Small intestine (tissue), 7 donors: Measurements from ENCODE around the gene SLC26A11. TPM values are rescaled to one million over a fixed set of nuclear protein-coding genes. Genes with fewer than 3 reads are reported as not detected.

Experiments
- DNase-seq, 2 donors: peaks; one replicate each; pipeline versions ENCODE4 v3.0.0 to v3.0.0-alpha.2; 2013
- FAIRE-seq: peaks from 2 replicates; lab custom pipeline; 2012; peaks lifted over from hg19 to GRCh38; lab: Jason Lieb, UNC
- H3K27ac ChIP-seq, 3 donors: one replicate each; pipeline ENCODE4 v1.5.1; 2013; ENCODE audit warnings: low read length in 2 of 3, mild to moderate bottlenecking in 2 of 3, control low read depth in 1 of 3, inconsistent platforms in 1 of 3, low read depth in 1 of 3, moderate library complexity in 1 of 3
- H3K27me3 ChIP-seq, 3 donors: one replicate each; pipeline ENCODE4 v1.6.1; 2013; ENCODE audit warnings: low read length in 3 of 3, inconsistent platforms in 1 of 3; ENCODE audit not compliant: control insufficient read depth in 3 of 3, insufficient read depth in 3 of 3
- H3K36me3 ChIP-seq, 3 donors: one replicate each; pipeline ENCODE4 v1.6.1; 2013; ENCODE audit warnings: low read length in 3 of 3, inconsistent platforms in 1 of 3, low read depth in 1 of 3, mild to moderate bottlenecking in 1 of 3, moderate library complexity in 1 of 3; ENCODE audit not compliant: control insufficient read depth in 3 of 3, insufficient read depth in 2 of 3
- H3K4me1 ChIP-seq, 3 donors: one replicate each; pipeline ENCODE4 v1.6.1; 2013; ENCODE audit warnings: low read length in 2 of 3, inconsistent platforms in 1 of 3, low read depth in 1 of 3, mild to moderate bottlenecking in 1 of 3, moderate library complexity in 1 of 3; ENCODE audit not compliant: control insufficient read depth in 3 of 3, insufficient read depth in 2 of 3
- H3K4me3 ChIP-seq, 3 donors: one replicate each; pipeline ENCODE4 v1.5.1; 2013; ENCODE audit warnings: low read length in 3 of 3, control low read depth in 1 of 3, inconsistent platforms in 1 of 3, low read depth in 1 of 3, mild to moderate bottlenecking in 1 of 3, moderate library complexity in 1 of 3
- H3K9me3 ChIP-seq, 2 donors: one replicate each; pipeline ENCODE4 v1.6.1; 2013; ENCODE audit warnings: low read depth in 1 of 2, low read length in 1 of 2; ENCODE audit not compliant: control insufficient read depth in 2 of 2, insufficient read depth in 1 of 2
- WGBS, 3 donors: extraction: QIAGEN DNeasy Blood & Tissue Kit; methylation state at CpG; one replicate each; pipeline ENCODE4 v1.1.7; 2013; 5-methylcytosine and 5-hydroxymethylcytosine counted together
- polyA plus RNA-seq, 4 donors: library from polyadenylated mRNA; stranded (reverse) in 3 of 4; unstranded in 1 of 4; fragments of 200-250 nt in 3 of 4; fragments of 120-200 nt in 1 of 4; gene quantifications; one replicate each; pipeline versions ENCODE4 v1.2.1 to v1.2.3, GENCODE V29; 2013
- donor health status: healthy with polysubstance abuse.
- donor health status: control.
- donor health status: control.
- donor health status: Bipolar disorder and iron deficiency.
- donor health status: healthy.

The SLC26A11 gene
- polyA plus RNA-seq, 4 donors = 7.3 to 63.2 (median 8.4) TPM

GRCh38 chr17:80264205-80265075 lies 44.2 kb downstream of the SLC26A11 start:
- H3K4me3 ChIP-seq = peak overlapping the region; percentile 55 to 72 (median 71)
- H3K27ac ChIP-seq = peak overlapping the region; percentile 38 to 98 (median 81)
- peaks cover 7 to 36% (median 21%) of the 10 kb centered on the region in 3 donors for H3K4me1 ChIP-seq
- peak in 1 of 2 donors; percentile 37 for DNase-seq
- H3K9me3 ChIP-seq = no peaks in the 10 kb centered on the region
- WGBS, 3 donors = 38 to 47% (median 42%) methylated on average over 19 of the region's 19 CpGs
- H3K27me3 ChIP-seq = no peaks in the 10 kb centered on the region
- peaks cover 0 to 46% (median 0%) of the 10 kb centered on the region in 3 donors for H3K36me3 ChIP-seq
- FAIRE-seq = no peak

- no peak for FAIRE-seq
- H3K27me3 ChIP-seq = no peaks in the 10 kb centered on the region
- H3K9me3 ChIP-seq = no peaks in the 10 kb centered on the region
- peak in 1 of 2 donors; percentile 49 for DNase-seq
- H3K4me1 ChIP-seq = peaks cover 6 to 31% (median 21%) of the 10 kb centered on the region in 3 donors
- no peak overlapping the region for H3K4me3 ChIP-seq
- H3K27ac ChIP-seq = no peak overlapping the region
- H3K36me3 ChIP-seq = peaks cover 0 to 53% (median 0%) of the 10 kb centered on the region in 3 donors
- 66 to 85% (median 72%) methylated on average over 15 to 17 of the region's 17 CpGs for WGBS, 3 donors
Observed at GRCh38 chr17:80265205-80266068, 45.2 kb downstream of the SLC26A11 start.

- H3K27ac ChIP-seq = no peak overlapping the region
- FAIRE-seq = no peak
- H3K9me3 ChIP-seq = no peaks in the 10 kb centered on the region
- peaks cover 0 to 59% (median 0%) of the 10 kb centered on the region in 3 donors for H3K36me3 ChIP-seq
- H3K4me1 ChIP-seq = peaks cover 6 to 22% (median 16%) of the 10 kb centered on the region in 3 donors
- no peak for DNase-seq
- WGBS, 3 donors = 94 to 97% (median 97%) methylated on average over 6 of the region's 6 CpGs
- no peaks in the 10 kb centered on the region for H3K27me3 ChIP-seq
- H3K4me3 ChIP-seq = no peak overlapping the region
Observed at GRCh38 chr17:80267391-80267790, 47.2 kb downstream of the SLC26A11 start.

- Histone ChIP-seq H3K4me3 (no peak overlapping the region), H3K4me1 (peaks cover 0 to 12% (median 9%) of the 10 kb centered on the region in 3 donors), H3K27ac (no peak overlapping the region), H3K9me3 (no peaks in the 10 kb centered on the region), H3K36me3 (peaks cover 3 to 67% (median 4%) of the 10 kb centered on the region in 3 donors), H3K27me3 (no peaks in the 10 kb centered on the region)
- 87 to 93% (median 91%) methylated on average over 4 of the region's 4 CpGs for WGBS, 3 donors
- FAIRE-seq (no peak), DNase-seq (no peak)
Observed at GRCh38 chr17:80268427-80268826, 48.2 kb downstream of the SLC26A11 start.

- 80 to 95% (median 87%) methylated on average over 2 of the region's 2 CpGs for WGBS, 3 donors
- Histone ChIP-seq H3K27ac (no peak overlapping the region), H3K9me3 (no peaks in the 10 kb centered on the region), H3K4me3 (no peak overlapping the region), H3K4me1 (peaks cover 0 to 9% (median 3%) of the 10 kb centered on the region in 3 donors), H3K27me3 (no peaks in the 10 kb centered on the region), H3K36me3 (peaks cover 3 to 70% (median 4%) of the 10 kb centered on the region in 3 donors)
- no peak for FAIRE-seq
- DNase-seq = no peak
Observed at GRCh38 chr17:80269405-80269807, 49.2 kb downstream of the SLC26A11 start.

- no peak overlapping the region for H3K4me3 ChIP-seq
- H3K36me3 ChIP-seq = peaks cover 3 to 65% (median 4%) of the 10 kb centered on the region in 3 donors
- H3K4me1 ChIP-seq = peaks cover 0 to 5% (median 0%) of the 10 kb centered on the region in 3 donors
- no peak for DNase-seq
- no peaks in the 10 kb centered on the region for H3K27me3 ChIP-seq
- no peak overlapping the region for H3K27ac ChIP-seq
- WGBS, 3 donors = 89 to 94% (median 93%) methylated on average over 10 of the region's 10 CpGs
- FAIRE-seq = no peak
- no peaks in the 10 kb centered on the region for H3K9me3 ChIP-seq
Observed at GRCh38 chr17:80270104-80270503, 49.9 kb downstream of the SLC26A11 start.

GRCh38 chr17:80270836-80271235 lies 50.6 kb downstream of the SLC26A11 start:
- WGBS, 3 donors = 77 to 97% (median 93%) methylated on average over 4 of the region's 4 CpGs
- H3K9me3 ChIP-seq = no peaks in the 10 kb centered on the region
- peaks cover 0 to under 1% (median 0%) of the 10 kb centered on the region in 3 donors for H3K4me1 ChIP-seq
- H3K36me3 ChIP-seq = peaks cover 3 to 64% (median 4%) of the 10 kb centered on the region in 3 donors
- H3K27me3 ChIP-seq = no peaks in the 10 kb centered on the region
- FAIRE-seq (no peak), DNase-seq (peak in 1 of 2 donors; percentile 42)
- H3K27ac ChIP-seq = no peak overlapping the region
- H3K4me3 ChIP-seq = no peak overlapping the region

- Histone ChIP-seq H3K4me1 (no peaks in the 10 kb centered on the region), H3K36me3 (peaks cover 3 to 59% (median 4%) of the 10 kb centered on the region in 3 donors), H3K9me3 (no peaks in the 10 kb centered on the region), H3K4me3 (no peak overlapping the region), H3K27ac (no peak overlapping the region), H3K27me3 (no peaks in the 10 kb centered on the region)
- FAIRE-seq (no peak), DNase-seq (no peak)
- 90 to 91% (median 91%) methylated on average over 10 of the region's 10 CpGs for WGBS, 3 donors
Observed at GRCh38 chr17:80272366-80272765, 52.1 kb downstream of the SLC26A11 start.
